Astrocyte of the spinal cord (primary cell): Measurements from ENCODE around the gene C19orf25.

Experiments
- DNase-seq: peaks from one replicate; pipeline ENCODE4 v3.0.0; 2011; ENCODE audit warnings: low read depth, low spot score
- H3K4me3 ChIP-seq: 2 replicates; pipeline ENCODE4 v1.5.1; 2011; ENCODE audit warnings: low read depth, mild to moderate bottlenecking, low read length, moderate library complexity
- CTCF ChIP-seq: IDR thresholded peaks from 2 replicates; pipeline ENCODE4 v1.5.1; 2012; ENCODE audit warnings: low read depth, mild to moderate bottlenecking, low read length, inconsistent platforms
- in situ Hi-C: cut with HindIII; loops from 2 replicates; pipeline ENCODE4 v1.10.0; 2017; ENCODE audit warnings: low sequenced_read_pairs

C19orf25 gene

GRCh38 chr19:1486720-1487575, 7.9 kb upstream of the C19orf25 start:
- in situ Hi-C loops = no loop called here
- DNase-seq = no peak
- H3K4me3 ChIP-seq = no peak overlapping the region
- TF ChIP-seq CTCF = no peak

- DNase-seq = no peak
- no peak overlapping the region for H3K4me3 ChIP-seq
- TF ChIP-seq CTCF = no peak
- in situ Hi-C loops = no loop called here
Measured at GRCh38 chr19:1483979-1484428, 5.0 kb upstream of the C19orf25 start.

- TF ChIP-seq CTCF = no peak
- DNase-seq = no peak
- H3K4me3 ChIP-seq = no peak overlapping the region
- in situ Hi-C loops = no loop called here
Measured at GRCh38 chr19:1483131-1483978, 4.3 kb upstream of the C19orf25 start.

- DNase-seq = no peak
- no peak for TF ChIP-seq CTCF
- no peak overlapping the region for H3K4me3 ChIP-seq
- in situ Hi-C loops = no loop called here
Measured at GRCh38 chr19:1482361-1483130, 3.5 kb upstream of the C19orf25 start.

- no peak for DNase-seq
- in situ Hi-C loops = no loop called here
- H3K4me3 ChIP-seq = no peak overlapping the region
- TF ChIP-seq CTCF = no peak
Measured at GRCh38 chr19:1481893-1482360, 2.9 kb upstream of the C19orf25 start.
